ENCODE results near the gene CX3CL1. TPM values are rescaled to one million over a fixed set of nuclear protein-coding genes. Genes with fewer than 3 reads are reported as not detected.
"Not testable (repeated sequence)": the region's sequence is repeated elsewhere in the genome, so short reads cannot be mapped to it uniquely, and the experiment has no call there.

Gene CX3CL1
- total RNA-seq (2012; rRNA removed) = not detected in 2 replicates

GRCh38 chr16:57372372-57373116, at the start of gene CX3CL1:
Gene CX3CL1, plus strand, starts transcription at chr16:57372490. Its CDS starts 79 bp downstream, at chr16:57372569.
- peak within 1 kb of the TSS; percentile 56 for H3K4me2 ChIP-seq (ENCODE audit: low read length)
- H3K4me3 ChIP-seq (ENCODE audit: low read length) = no peak within 1 kb of the TSS
- peaks cover 64% of the 10 kb centered on the region for H3K27me3 ChIP-seq (ENCODE audit: control insufficient read depth, insufficient read depth, low read length)
- no peaks in the 10 kb centered on the region for H3K36me3 ChIP-seq (ENCODE audit: insufficient read depth, low read length)
- H3K9me3 ChIP-seq (replicated peaks; ENCODE audit: low read length) = no peaks in the 10 kb centered on the region
- H3K4me1 ChIP-seq (ENCODE audit: control insufficient read depth, insufficient read depth, low read length) = peaks cover 9% of the 10 kb centered on the region
- no peak within 1 kb of the TSS for H3K9ac ChIP-seq (ENCODE audit: low read depth, low read length)

GRCh38 chr16:57324749-57325148, 47.5 kb upstream of the CX3CL1 start:
- Histone ChIP-seq H3K9ac (ENCODE audit: low read depth, low read length) (no peak overlapping the region), H3K4me1 (ENCODE audit: control insufficient read depth, insufficient read depth, low read length) (no peaks in the 10 kb centered on the region), H3K27me3 (ENCODE audit: control insufficient read depth, insufficient read depth, low read length) (peaks cover 8% of the 10 kb centered on the region), H3K4me2 (ENCODE audit: low read length) (no peak overlapping the region), H3K36me3 (ENCODE audit: insufficient read depth, low read length) (no peaks in the 10 kb centered on the region), H3K9me3 (replicated peaks; ENCODE audit: low read length) (no peaks in the 10 kb centered on the region), H3K4me3 (ENCODE audit: low read length) (no peak overlapping the region)

DNA sequence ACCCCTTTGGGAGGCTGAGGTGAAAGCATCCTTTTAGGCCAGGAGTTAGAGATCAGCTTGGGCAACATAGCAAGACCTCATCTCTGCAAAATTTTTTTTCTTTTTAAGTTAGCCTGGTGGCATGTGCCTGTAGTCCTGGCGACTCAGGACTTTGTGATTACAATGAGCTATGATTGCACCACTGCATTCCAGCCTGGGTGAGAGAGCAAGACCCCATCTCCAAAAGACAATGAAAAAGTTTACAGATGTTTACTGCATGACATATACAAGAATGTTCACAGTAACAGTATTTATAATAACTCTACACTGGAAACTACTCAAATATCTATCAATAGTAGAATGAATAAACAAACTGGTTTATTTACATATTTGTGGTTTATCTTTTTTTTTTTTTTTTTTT, 46.8 kb upstream of the CX3CL1 start:
- H3K4me1 ChIP-seq (ENCODE audit: control insufficient read depth, insufficient read depth, low read length) = no peaks in the 10 kb centered on the region
- no peak overlapping the region for H3K4me2 ChIP-seq (ENCODE audit: low read length)
- no peak overlapping the region for H3K4me3 ChIP-seq (ENCODE audit: low read length)
- no peaks in the 10 kb centered on the region for H3K36me3 ChIP-seq (ENCODE audit: insufficient read depth, low read length)
- H3K27me3 ChIP-seq (ENCODE audit: control insufficient read depth, insufficient read depth, low read length) = peaks cover 8% of the 10 kb centered on the region
- no peaks in the 10 kb centered on the region for H3K9me3 ChIP-seq (replicated peaks; ENCODE audit: low read length)
- no peak overlapping the region for H3K9ac ChIP-seq (ENCODE audit: low read depth, low read length)

- Histone ChIP-seq H3K4me2 (ENCODE audit: low read length) (no peak overlapping the region), H3K9ac (ENCODE audit: low read depth, low read length) (no peak overlapping the region)
Measured at GRCh38 chr16:57329718-57330327, 42.5 kb upstream of the CX3CL1 start.

DNA sequence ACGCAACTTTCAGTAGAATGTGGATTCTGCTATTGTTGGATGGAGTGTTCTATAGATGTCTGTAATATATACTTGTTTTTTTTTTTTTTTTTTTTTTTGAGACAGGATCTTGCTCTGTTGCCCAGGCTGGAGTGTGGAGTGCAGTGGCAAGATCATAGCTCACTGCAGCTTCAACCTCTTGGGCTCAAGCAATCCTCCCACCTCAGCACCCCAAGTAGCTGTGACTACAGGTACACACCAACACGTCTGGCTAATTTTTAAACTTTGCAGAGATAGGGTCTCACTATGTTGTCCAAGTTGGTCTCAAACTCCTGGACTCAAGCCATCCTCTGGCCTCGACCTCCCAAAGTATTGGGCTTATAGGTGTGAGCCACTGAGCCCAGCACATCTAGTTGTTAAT, 40.9 kb upstream of the CX3CL1 start:
- Histone ChIP-seq H3K9ac (ENCODE audit: low read depth, low read length) (no peak overlapping the region), H3K4me1 (ENCODE audit: control insufficient read depth, insufficient read depth, low read length) (no peaks in the 10 kb centered on the region), H3K27me3 (ENCODE audit: control insufficient read depth, insufficient read depth, low read length) (peaks cover 35% of the 10 kb centered on the region), H3K36me3 (ENCODE audit: insufficient read depth, low read length) (no peaks in the 10 kb centered on the region), H3K4me2 (ENCODE audit: low read length) (no peak overlapping the region), H3K9me3 (replicated peaks; ENCODE audit: low read length) (no peaks in the 10 kb centered on the region), H3K4me3 (ENCODE audit: low read length) (no peak overlapping the region)

More at GRCh38 chr16:57329718-57330327, 42.5 kb upstream of the CX3CL1 start:
- H3K36me3 ChIP-seq (ENCODE audit: insufficient read depth, low read length) = no peaks in the 10 kb centered on the region
- H3K4me1 ChIP-seq (ENCODE audit: control insufficient read depth, insufficient read depth, low read length) = no peaks in the 10 kb centered on the region
- H3K4me3 ChIP-seq (ENCODE audit: low read length) = no peak overlapping the region
- no peaks in the 10 kb centered on the region for H3K9me3 ChIP-seq (replicated peaks; ENCODE audit: low read length)
- H3K27me3 ChIP-seq (ENCODE audit: control insufficient read depth, insufficient read depth, low read length) = peaks cover 30% of the 10 kb centered on the region

GRCh38 chr16:57333402-57333801, 38.9 kb upstream of the CX3CL1 start:
- H3K9me3 ChIP-seq (replicated peaks; ENCODE audit: low read length) = no peaks in the 10 kb centered on the region
- H3K4me1 ChIP-seq (ENCODE audit: control insufficient read depth, insufficient read depth, low read length) = no peaks in the 10 kb centered on the region
- H3K9ac ChIP-seq (ENCODE audit: low read depth, low read length) = no peak overlapping the region
- no peak overlapping the region for H3K4me2 ChIP-seq (ENCODE audit: low read length)
- peaks cover 41% of the 10 kb centered on the region for H3K27me3 ChIP-seq (ENCODE audit: control insufficient read depth, insufficient read depth, low read length)
- no peak overlapping the region for H3K4me3 ChIP-seq (ENCODE audit: low read length)
- H3K36me3 ChIP-seq (ENCODE audit: insufficient read depth, low read length) = no peaks in the 10 kb centered on the region

GRCh38 chr16:57335366-57335765, 36.9 kb upstream of the CX3CL1 start:
- H3K4me2 ChIP-seq (ENCODE audit: low read length) = no peak overlapping the region
- no peaks in the 10 kb centered on the region for H3K4me1 ChIP-seq (ENCODE audit: control insufficient read depth, insufficient read depth, low read length)
- no peak overlapping the region for H3K4me3 ChIP-seq (ENCODE audit: low read length)
- no peak overlapping the region for H3K9ac ChIP-seq (ENCODE audit: low read depth, low read length)
- H3K36me3 ChIP-seq (ENCODE audit: insufficient read depth, low read length) = no peaks in the 10 kb centered on the region
- H3K9me3 ChIP-seq (replicated peaks; ENCODE audit: low read length) = no peaks in the 10 kb centered on the region
- peaks cover 45% of the 10 kb centered on the region for H3K27me3 ChIP-seq (ENCODE audit: control insufficient read depth, insufficient read depth, low read length)

- Histone ChIP-seq H3K9me3 (replicated peaks; ENCODE audit: low read length) (no peaks in the 10 kb centered on the region), H3K4me2 (ENCODE audit: low read length) (no peak overlapping the region), H3K36me3 (ENCODE audit: insufficient read depth, low read length) (no peaks in the 10 kb centered on the region), H3K4me1 (ENCODE audit: control insufficient read depth, insufficient read depth, low read length) (peaks cover 4% of the 10 kb centered on the region), H3K4me3 (ENCODE audit: low read length) (no peak overlapping the region), H3K27me3 (ENCODE audit: control insufficient read depth, insufficient read depth, low read length) (peaks cover 32% of the 10 kb centered on the region), H3K9ac (ENCODE audit: low read depth, low read length) (no peak overlapping the region)
Measured at GRCh38 chr16:57341062-57341440, 31.2 kb upstream of the CX3CL1 start.

GRCh38 chr16:57341441-57342303, 30.6 kb upstream of the CX3CL1 start:
- H3K27me3 ChIP-seq (ENCODE audit: control insufficient read depth, insufficient read depth, low read length) = peaks cover 37% of the 10 kb centered on the region
- H3K4me1 ChIP-seq (ENCODE audit: control insufficient read depth, insufficient read depth, low read length) = peaks cover 4% of the 10 kb centered on the region
- peak overlapping the region; percentile 20 for H3K4me2 ChIP-seq (ENCODE audit: low read length)
- H3K9me3 ChIP-seq (replicated peaks; ENCODE audit: low read length) = no peaks in the 10 kb centered on the region
- H3K4me3 ChIP-seq (ENCODE audit: low read length) = no peak overlapping the region
- H3K36me3 ChIP-seq (ENCODE audit: insufficient read depth, low read length) = no peaks in the 10 kb centered on the region
- no peak overlapping the region for H3K9ac ChIP-seq (ENCODE audit: low read depth, low read length)

DNA sequence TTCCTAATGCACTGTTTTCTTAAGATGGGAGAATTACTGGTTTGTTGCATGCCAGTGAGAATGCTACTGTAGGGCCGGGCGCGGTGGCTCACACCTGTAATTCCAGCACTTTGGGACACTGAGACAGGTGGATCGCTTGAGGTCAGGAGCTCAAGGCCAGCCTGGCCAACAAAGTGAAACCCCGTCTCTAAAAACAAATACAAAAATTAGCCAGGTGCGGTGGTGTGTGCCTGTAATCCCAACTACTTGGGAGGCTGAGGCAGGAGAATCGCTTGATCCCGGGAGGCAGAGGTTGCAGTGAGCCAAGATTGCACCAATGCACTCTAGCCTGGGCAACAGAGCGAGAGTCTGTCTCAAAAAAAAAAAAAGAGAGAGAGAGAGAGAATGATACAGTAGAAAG, 29.7 kb upstream of the CX3CL1 start:
- H3K4me1 ChIP-seq (ENCODE audit: control insufficient read depth, insufficient read depth, low read length); H3K9ac ChIP-seq (ENCODE audit: low read depth, low read length); H3K36me3 ChIP-seq (ENCODE audit: insufficient read depth, low read length); H3K9me3 ChIP-seq (replicated peaks; ENCODE audit: low read length); H3K4me2 ChIP-seq (ENCODE audit: low read length); H3K4me3 ChIP-seq (ENCODE audit: low read length): not testable (repeated sequence)
- H3K27me3 ChIP-seq (ENCODE audit: control insufficient read depth, insufficient read depth, low read length) = peaks cover 46% of the 10 kb centered on the region

DNA sequence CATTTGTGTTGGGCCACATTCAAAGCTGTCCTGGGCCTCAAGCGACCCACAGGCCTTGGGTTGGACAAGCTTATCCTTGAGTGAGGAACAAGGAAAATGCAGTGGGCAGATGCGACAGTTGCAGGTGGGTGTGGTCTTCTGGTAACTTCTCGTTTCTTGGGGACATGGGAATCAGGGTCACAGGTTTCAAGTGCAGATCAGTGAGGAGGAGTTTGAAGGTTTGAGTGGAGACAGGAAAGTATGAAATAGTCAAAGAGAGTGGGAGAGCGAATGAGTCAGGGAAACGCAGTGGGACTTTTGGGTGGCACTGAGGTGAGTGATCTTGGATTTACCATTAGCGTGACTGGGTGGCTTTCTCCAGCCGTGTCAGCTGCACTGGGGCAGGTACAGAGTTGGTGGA, 29.1 kb upstream of the CX3CL1 start:
- H3K4me1 ChIP-seq (ENCODE audit: control insufficient read depth, insufficient read depth, low read length) = peaks cover 4% of the 10 kb centered on the region
- H3K9ac ChIP-seq (ENCODE audit: low read depth, low read length) = no peak overlapping the region
- H3K36me3 ChIP-seq (ENCODE audit: insufficient read depth, low read length) = no peaks in the 10 kb centered on the region
- H3K4me2 ChIP-seq (ENCODE audit: low read length) = no peak overlapping the region
- H3K27me3 ChIP-seq (ENCODE audit: control insufficient read depth, insufficient read depth, low read length) = peaks cover 46% of the 10 kb centered on the region
- no peaks in the 10 kb centered on the region for H3K9me3 ChIP-seq (replicated peaks; ENCODE audit: low read length)
- H3K4me3 ChIP-seq (ENCODE audit: low read length) = no peak overlapping the region

Data from skeletal muscle satellite cell (primary cell).